Dedifferentiated amniotic fluid mesenchymal stem cell (primary cell): ENCODE data around the gene FASTKD1.

Source experiments
- DNase-seq: peaks from one replicate; pipeline ENCODE4 v3.0.0-alpha.2; 2016; ENCODE audit errors: extremely low spot score

Gene FASTKD1

GRCh38 chr2:169507698-169508097 is 66.0 kb downstream of the FASTKD1 start:
- DNase-seq, result peak; percentile 53

GRCh38 chr2:169504651-169505050 is 69.0 kb downstream of the FASTKD1 start:
- no peak for DNase-seq

GRCh38 chr2:169495310-169495928 is 78.2 kb downstream of the FASTKD1 start:
- no peak for DNase-seq

GRCh38 chr2:169493360-169493759 is 80.3 kb downstream of the FASTKD1 start:
- DNase-seq, result no peak

- DNase-seq, result no peak
Observed at GRCh38 chr2:169491378-169491777, 82.3 kb downstream of the FASTKD1 start.

- DNase-seq, result no peak
Observed at GRCh38 chr2:169490834-169491233, 82.8 kb downstream of the FASTKD1 start.

GRCh38 chr2:169486487-169486886 is 87.2 kb downstream of the FASTKD1 start:
- no peak for DNase-seq

- DNase-seq, result no peak
Observed at GRCh38 chr2:169485650-169486138, 88.0 kb downstream of the FASTKD1 start.

- DNase-seq, result no peak
Observed at GRCh38 chr2:169480079-169480465, 93.6 kb downstream of the FASTKD1 start.
